SH-SY5Y (cell line): ENCODE results near the gene CER1.

Experiments used
- GATA2 ChIP-seq: IDR thresholded peaks from 2 replicates; pipeline ENCODE4 v1.6.1; 2011; ENCODE audit warnings: mild to moderate bottlenecking, low read depth, low read length
- GATA3 ChIP-seq: IDR thresholded peaks from 2 replicates; pipeline ENCODE4 v1.6.1; 2011; ENCODE audit warnings: low read depth, mild to moderate bottlenecking, low read length, moderate library complexity

The CER1 gene

DNA sequence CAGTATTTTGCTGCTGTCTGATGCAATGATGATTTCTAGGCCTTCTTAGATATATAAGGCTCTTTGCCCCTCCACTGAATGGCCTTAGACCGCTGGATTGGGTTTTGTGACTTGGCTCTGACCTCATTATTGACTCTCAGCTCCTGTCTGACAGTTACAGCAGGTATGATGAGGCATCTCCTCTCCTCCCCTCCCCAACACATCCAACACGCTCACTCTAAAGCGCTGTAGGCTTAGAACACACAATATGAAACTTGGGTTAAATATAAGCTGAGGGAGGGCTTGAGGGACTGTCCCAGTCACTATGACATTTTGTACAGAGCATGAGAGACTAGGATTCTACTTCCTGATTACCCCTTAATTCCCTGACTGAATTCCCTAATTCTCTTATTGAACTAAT is 18.8 kb upstream of the CER1 start:
- TF ChIP-seq GATA2 = no peak
- TF ChIP-seq GATA3 = no peak

DNA sequence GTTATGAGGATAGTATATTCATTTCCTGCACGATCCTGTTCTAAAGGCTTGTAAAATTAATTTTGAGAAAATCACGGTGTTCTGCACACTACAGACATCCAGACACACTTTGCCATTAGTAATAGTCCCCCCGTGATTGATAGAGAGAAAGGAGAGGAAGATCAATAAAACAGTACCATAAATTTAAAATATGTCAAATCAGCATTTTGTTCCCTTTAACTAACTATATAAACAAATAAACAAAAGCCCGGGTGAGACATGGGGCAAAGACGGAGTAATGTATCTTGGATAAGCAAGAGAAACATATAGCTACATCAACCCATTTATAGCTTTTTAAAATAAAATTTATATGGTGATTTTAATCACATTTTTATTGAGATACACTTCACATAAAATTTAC is 10.6 kb upstream of the CER1 start:
- TF ChIP-seq GATA2 (no peak), GATA3 (no peak)

DNA sequence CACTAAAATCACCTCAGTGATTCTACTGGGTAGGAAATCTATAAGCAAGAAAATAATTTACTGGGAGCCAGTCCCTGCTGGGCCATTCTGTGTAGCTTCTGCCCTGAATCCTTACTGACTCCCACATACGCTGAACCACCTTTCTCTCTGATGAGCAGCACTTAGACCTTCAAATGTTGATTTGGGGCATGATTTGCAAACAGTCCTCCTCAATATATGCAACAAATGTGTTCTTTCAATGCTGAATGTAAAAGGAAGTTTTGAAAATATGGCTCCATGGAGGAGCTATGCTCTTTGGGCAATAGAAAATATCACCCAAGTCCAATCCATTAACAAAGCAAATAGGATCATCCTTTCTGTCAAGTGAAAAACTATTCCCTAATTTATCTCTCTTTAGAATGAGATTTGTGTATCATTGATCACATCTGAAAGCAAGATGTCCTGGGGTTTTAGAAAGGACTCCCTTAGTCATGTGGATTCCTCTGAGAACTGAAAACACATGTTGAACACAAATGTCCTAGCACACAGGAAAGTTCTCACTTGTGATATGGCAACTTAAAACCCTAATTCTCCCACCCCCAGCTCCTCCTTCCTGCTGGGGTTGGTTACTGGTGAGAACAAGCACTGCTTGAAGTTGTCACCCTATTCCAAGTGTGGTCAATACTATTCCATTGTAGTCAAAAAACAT is 8.9 kb upstream of the CER1 start:
- TF ChIP-seq GATA2 (no peak), GATA3 (no peak)

DNA sequence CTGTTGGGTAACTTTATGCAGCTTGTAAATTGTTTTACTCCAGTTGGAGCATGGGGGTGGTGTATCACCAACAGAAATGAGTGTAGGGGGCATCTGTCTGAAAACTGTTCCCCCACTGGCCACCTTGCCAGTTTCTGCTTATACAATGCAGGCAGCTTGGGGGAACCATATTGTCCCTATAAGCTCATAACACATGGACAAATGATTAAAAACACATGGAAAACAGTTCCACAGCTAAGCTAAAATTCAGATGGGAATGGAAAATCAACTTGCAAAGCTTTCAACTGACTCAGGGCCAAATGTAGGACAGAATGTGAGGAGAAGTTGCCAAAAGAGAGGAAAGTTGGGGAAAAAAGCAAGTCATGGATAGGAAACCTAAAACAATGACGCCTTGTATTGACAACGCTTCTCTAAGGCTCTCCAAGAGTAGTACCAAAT is 7.9 kb upstream of the CER1 start:
- TF ChIP-seq GATA2 = no peak
- TF ChIP-seq GATA3 = no peak

DNA sequence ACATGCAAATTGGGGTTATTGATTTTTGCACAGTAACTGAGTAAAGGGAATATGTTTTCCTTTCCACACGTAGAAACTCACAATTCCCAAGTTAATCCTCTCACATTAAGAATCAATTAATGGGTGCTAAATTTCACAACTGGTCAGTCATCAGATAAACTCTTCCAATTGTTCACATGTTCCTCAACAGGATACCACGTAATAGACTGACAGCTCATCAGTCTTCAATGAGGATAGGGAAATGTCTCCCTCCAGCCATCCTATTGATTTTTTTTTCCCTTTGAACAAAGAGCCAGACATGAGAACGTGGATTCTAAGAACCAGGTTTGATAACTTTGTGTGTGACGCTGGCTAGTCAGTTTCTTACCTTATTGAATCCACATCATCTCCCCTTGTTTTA is 768 bp upstream of the CER1 start:
- no peak for TF ChIP-seq GATA2
- no peak for TF ChIP-seq GATA3

DNA sequence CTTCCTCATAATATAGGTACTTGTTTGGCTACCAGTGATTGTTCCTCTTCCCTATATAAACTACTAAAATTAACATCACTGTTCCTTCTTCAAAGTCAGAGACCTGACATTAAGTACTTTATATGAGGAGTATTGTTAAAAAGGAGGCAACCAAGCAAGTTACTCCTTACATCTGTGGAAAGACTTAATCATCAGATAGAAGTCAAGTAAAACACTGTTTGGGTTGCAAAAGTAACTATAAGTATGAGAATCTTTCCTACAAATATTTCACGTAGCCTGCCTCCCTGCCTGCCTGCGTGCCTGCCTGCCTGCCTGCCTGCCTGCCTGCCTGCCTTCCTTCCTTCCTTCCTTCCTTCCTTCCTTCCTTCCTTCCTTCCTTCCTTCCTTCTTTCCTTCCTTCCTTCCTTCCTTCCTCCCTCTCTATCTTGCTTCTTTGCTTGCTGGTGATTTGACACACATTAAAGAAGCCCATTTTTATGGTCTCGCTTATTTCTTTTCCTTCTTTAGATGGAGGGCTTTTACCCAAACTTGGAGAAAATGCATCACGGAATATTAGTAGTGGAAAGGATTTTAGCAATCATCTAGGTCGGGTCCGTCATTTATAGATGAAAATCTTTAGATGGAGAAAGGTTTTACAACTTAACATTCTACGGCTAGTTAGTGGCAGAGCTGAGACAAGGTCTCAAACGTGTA is 3.2 kb downstream of the CER1 start:
- TF ChIP-seq GATA3 = no peak
- no peak for TF ChIP-seq GATA2

DNA sequence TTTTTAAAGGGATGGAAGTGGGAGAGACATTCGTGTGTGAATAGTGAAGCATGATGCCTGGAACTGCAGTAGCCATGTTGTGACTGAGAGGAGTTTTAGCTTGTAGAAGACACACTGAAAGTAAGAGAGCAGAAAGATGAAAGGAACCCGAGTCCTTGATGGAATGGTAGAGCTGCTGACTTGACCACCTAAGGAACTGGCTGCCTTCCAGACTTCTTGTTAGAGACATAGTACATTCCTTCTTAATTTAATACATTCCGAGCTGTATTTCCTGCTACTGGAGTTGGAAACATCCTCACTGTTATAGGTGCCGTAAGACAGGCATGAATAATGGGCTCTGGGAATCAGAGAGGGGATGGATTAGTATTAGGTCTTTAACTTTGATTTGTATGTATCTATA is 7.4 kb downstream of the CER1 start:
- TF ChIP-seq GATA2 = no peak

DNA sequence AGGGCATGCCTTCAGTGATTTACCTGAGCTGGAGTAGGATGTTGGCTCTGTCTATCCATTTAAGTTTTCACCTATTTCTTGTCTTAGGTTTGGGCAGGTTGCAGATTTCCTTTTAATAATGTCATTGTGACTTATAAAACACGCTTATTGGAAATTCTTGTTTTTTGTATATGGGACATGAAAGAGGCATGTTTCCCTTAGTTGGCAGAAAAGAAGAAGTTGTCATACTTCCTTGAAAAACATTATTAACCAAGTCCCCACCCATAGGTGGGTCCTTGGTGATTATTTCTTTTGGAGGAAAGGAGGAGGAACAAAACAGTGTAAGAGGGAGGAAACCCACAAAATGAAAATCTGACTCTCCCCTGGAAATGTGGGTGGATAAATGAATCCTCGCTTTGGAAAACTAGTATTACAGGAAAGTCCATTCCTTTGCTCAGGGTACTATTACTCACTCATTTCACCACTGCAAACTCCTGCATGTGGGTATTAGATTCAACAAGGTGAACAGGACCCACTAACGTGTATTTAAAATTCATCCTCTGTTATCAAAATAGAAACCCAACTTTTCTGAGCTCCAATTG is 9.3 kb downstream of the CER1 start:
- TF ChIP-seq GATA2 (no peak), GATA3 (no peak)

DNA sequence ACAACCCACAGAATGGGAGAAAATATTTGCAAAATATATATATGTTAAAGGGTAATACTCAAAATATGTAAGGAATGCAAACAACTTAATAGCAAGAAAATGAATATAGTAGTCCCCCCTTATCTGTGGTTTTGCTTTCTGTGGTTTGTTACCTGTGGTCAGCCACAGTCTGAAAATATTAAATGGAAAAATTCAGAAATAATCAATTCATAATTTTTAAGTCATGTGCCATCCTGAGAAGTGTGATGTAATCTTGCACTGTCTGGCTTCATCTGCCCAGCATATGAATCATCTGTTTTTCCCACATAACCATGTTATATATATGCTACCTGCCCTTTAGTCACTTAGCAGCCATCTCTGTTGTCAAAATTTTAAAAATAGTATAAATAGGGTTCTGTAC is 11.7 kb downstream of the CER1 start:
- TF ChIP-seq GATA2 = no peak
- no peak for TF ChIP-seq GATA3

DNA sequence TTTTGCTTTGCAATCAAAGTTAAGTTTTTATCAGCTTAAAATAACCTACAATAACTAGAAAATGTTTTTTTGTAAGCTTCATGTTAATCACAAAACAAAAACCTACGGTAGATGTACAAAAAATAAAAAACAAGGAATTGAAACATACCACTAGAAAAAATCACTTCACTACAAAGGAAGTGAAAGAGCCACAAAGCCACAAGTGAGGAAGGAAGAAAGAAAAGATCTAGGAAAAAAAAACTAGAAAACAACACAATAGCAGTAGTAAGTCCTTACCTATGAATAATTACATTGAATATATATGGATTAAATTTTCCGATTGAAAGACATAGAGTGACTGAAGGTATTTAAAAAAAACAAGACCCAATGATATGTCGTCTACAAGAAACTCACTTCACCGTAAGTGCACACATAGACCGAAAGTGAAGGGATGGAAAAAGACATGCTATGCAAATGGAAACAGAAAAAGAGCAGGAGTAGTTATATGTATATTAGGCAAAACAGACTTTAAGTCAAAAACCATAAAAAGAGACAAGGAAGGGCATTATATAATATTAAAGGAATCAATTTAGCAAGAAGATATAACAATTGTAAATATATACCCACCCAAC is 15.9 kb downstream of the CER1 start:
- TF ChIP-seq GATA3 (no peak), GATA2 (no peak)

DNA sequence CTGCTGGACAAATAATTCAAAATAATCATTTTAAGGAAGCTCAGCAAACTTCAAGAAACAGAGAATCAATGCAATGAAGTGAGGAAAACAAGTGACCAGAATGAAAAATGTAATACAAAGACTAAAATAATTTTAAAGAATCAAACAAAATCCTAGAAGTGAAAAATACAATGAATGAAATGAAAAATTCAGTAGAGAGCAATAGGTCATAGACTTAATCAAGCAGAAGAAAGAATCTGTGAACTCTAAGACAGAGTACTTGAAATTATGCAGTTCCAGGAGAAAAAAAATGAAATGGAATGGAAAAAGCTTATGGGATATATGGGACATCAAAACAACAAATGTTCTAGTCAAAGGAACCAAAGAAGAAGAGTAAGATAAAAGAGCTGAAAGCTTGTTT is 17.5 kb downstream of the CER1 start:
- TF ChIP-seq GATA3 = no peak
- TF ChIP-seq GATA2 = no peak

DNA sequence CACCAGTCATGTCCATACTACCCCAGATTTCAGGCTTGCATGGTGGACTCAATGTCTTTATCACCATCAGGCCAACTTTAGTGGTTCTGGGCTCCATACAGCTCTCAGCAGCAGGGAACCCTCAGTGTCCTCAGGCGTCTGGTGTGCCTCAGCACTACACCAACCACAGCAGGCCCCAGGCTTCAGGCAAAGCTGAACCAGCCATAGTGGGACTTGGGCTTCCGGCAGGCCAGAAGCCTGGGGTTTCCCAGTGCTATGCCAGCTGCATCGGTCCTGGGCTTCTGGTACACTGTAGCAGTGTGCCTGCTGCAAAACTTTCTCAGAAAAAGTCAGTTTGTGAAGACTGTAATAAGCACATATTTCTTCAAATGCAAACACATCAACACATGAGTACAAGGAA is 18.3 kb downstream of the CER1 start:
- TF ChIP-seq GATA3 (no peak), GATA2 (no peak)

DNA sequence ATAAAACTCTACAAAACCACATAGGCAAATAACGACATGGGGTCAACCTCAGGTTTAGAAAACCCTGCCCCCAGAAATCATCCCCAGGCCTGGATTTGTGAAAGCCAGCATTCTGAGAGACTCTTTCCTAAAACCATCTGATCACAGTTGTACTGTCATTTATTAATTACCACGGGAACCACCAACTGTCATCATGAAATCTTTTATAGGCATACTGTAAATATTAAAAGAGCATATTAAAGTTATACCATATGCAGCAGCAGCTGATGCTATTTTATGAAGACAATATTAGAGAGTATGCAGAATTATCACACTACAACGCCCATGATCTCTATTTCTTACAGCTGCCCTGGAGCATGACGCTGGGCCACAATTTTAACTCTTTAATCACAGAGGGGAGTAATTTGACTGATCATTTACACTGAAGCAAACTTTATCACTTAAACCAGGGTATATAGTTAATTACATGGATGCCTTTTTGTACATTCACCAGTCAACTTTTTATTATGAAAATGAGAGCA is 20.3 kb downstream of the CER1 start:
- no peak for TF ChIP-seq GATA2

DNA sequence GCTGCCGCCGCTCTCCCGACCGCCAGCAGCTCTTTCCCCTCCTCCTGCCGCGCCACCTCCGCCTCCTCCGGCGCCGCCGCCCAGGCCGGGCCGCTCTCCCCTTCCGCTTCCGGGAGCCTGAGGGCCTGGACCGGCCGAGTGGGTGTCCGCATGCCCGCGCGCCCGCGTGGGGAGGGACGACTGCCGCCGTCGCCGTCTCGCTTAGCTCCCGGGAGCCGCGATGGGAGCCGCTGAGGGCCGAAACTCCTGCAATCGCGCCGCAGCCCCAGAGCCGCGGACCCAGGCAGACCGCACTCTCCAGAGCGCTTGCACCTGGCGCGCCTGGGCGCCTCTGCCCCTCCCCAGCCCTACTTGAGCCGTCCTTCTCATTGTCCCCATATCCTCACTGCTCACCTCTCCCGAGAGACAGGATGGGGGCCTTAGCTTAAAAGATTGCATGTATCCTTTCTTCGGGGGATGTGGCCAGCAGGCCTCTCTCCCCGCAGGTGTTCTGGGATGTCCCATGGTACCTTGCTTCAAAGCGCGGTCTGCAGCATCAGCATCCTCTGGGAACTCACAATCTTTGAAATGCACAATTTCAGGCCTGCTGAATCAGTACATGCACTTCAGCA is 29.2 kb downstream of the CER1 start, which contains the start of gene ZDHHC21:
ZDHHC21 (minus strand) TSS at position 182 of the 611 bp plus-strand sequence. CDS start 19,092 bp downstream, outside the sequence.
- TF ChIP-seq GATA2 = no peak
